ENCODE results near the gene AGFG1.
"Not testable (repeated sequence)": the region's sequence is repeated elsewhere in the genome, so short reads cannot be mapped to it uniquely, and the experiment has no call there.

AGFG1 gene

GRCh38 chr2:227500301-227500630, 28.3 kb downstream of the AGFG1 start:
- no peak for DNase-seq

GRCh38 chr2:227503433-227504406, 31.8 kb downstream of the AGFG1 start:
- no peak for DNase-seq

GRCh38 chr2:227504700-227505099, 32.7 kb downstream of the AGFG1 start:
- no peak for DNase-seq

- no peak for DNase-seq
These were observed 34.5 kb downstream of the AGFG1 start for GRCh38 chr2:227506456-227506855.

GRCh38 chr2:227507963-227508362, 36.0 kb downstream of the AGFG1 start:
- DNase-seq: no peak

- no peak for DNase-seq
These were observed 37.1 kb downstream of the AGFG1 start for GRCh38 chr2:227509076-227509475.

- DNase-seq: no peak
These were observed 38.1 kb downstream of the AGFG1 start for GRCh38 chr2:227509824-227510619.

GRCh38 chr2:227510620-227510958, 38.6 kb downstream of the AGFG1 start:
- DNase-seq: no peak

GRCh38 chr2:227511239-227511930, 39.4 kb downstream of the AGFG1 start:
- DNase-seq: no peak

- DNase-seq: no peak
These were observed 40.0 kb downstream of the AGFG1 start for GRCh38 chr2:227511955-227512354.

- DNase-seq: no peak
These were observed 41.2 kb downstream of the AGFG1 start for GRCh38 chr2:227513113-227513512.

GRCh38 chr2:227515742-227516141, 43.8 kb downstream of the AGFG1 start:
- no peak for DNase-seq

- no peak for DNase-seq
These were observed 45.8 kb downstream of the AGFG1 start for GRCh38 chr2:227517724-227518123.

- not testable (repeated sequence) for DNase-seq
These were observed 46.4 kb downstream of the AGFG1 start for GRCh38 chr2:227518278-227518865.

GRCh38 chr2:227521178-227521577, 49.2 kb downstream of the AGFG1 start:
- not testable (repeated sequence) for DNase-seq

GRCh38 chr2:227524665-227525064, 52.7 kb downstream of the AGFG1 start:
- no peak for DNase-seq

GRCh38 chr2:227527351-227527750, 55.4 kb downstream of the AGFG1 start:
- no peak for DNase-seq

- DNase-seq: no peak
These were observed 56.8 kb downstream of the AGFG1 start for GRCh38 chr2:227528803-227529202.

- no peak for DNase-seq
These were observed 57.9 kb downstream of the AGFG1 start for GRCh38 chr2:227529871-227530270.

GRCh38 chr2:227534714-227535113, 62.8 kb downstream of the AGFG1 start:
- DNase-seq: no peak

GRCh38 chr2:227536445-227536844, 64.5 kb downstream of the AGFG1 start:
- peak; percentile 10 for DNase-seq

- no peak for DNase-seq
These were observed 67.6 kb downstream of the AGFG1 start for GRCh38 chr2:227539465-227539956.

GRCh38 chr2:227540352-227540751, 68.4 kb downstream of the AGFG1 start:
- not testable (repeated sequence) for DNase-seq
